Measurements from ENCODE around the gene RABGAP1L. TPM values are rescaled to one million over a fixed set of nuclear protein-coding genes. Genes with fewer than 3 reads are reported as not detected.
"Not testable (repeated sequence)": the region's sequence is repeated elsewhere in the genome, so short reads cannot be mapped to it uniquely, and the experiment has no call there.

Gene RABGAP1L
- total RNA-seq, 1 donor: 29.8 TPM

GRCh38 chr1:174221681-174222080 lies 62.4 kb downstream of the RABGAP1L start:
- H3K4me3 ChIP-seq (ENCODE audit: low read depth, low read length): no peak overlapping the region
- TF ChIP-seq CTCF (IDR thresholded peaks at IDR 0.05; ENCODE audit: insufficient read depth, low read depth, low read length): no peak
- DNase-seq (ENCODE audit: low read depth): no peak

- TF ChIP-seq CTCF (IDR thresholded peaks at IDR 0.05; ENCODE audit: insufficient read depth, low read depth, low read length): no peak
- peak; percentile 59 for DNase-seq (ENCODE audit: low read depth)
- no peak overlapping the region for H3K4me3 ChIP-seq (ENCODE audit: low read depth, low read length)
Measured at GRCh38 chr1:174222166-174222949, 63.0 kb downstream of the RABGAP1L start.

- no peak for DNase-seq (ENCODE audit: low read depth)
- no peak overlapping the region for H3K4me3 ChIP-seq (ENCODE audit: low read depth, low read length)
- TF ChIP-seq CTCF (IDR thresholded peaks at IDR 0.05; ENCODE audit: insufficient read depth, low read depth, low read length): no peak
Measured at GRCh38 chr1:174224641-174225040, 65.3 kb downstream of the RABGAP1L start.

GRCh38 chr1:174225499-174226204 lies 66.3 kb downstream of the RABGAP1L start:
- no peak overlapping the region for H3K4me3 ChIP-seq (ENCODE audit: low read depth, low read length)
- TF ChIP-seq CTCF (IDR thresholded peaks at IDR 0.05; ENCODE audit: insufficient read depth, low read depth, low read length): no peak
- DNase-seq (ENCODE audit: low read depth): no peak

GRCh38 chr1:174230399-174230798 lies 71.1 kb downstream of the RABGAP1L start:
- no peak for TF ChIP-seq CTCF (IDR thresholded peaks at IDR 0.05; ENCODE audit: insufficient read depth, low read depth, low read length)
- peak; percentile 56 for DNase-seq (ENCODE audit: low read depth)
- H3K4me3 ChIP-seq (ENCODE audit: low read depth, low read length): no peak overlapping the region

- H3K4me3 ChIP-seq (ENCODE audit: low read depth, low read length): no peak overlapping the region
- TF ChIP-seq CTCF (IDR thresholded peaks at IDR 0.05; ENCODE audit: insufficient read depth, low read depth, low read length): no peak
- no peak for DNase-seq (ENCODE audit: low read depth)
Measured at GRCh38 chr1:174232761-174233160, 73.4 kb downstream of the RABGAP1L start.

GRCh38 chr1:174238845-174239501 lies 79.7 kb downstream of the RABGAP1L start:
- peak overlapping the region; percentile 50 for H3K4me3 ChIP-seq (ENCODE audit: low read depth, low read length)
- not testable (repeated sequence) for DNase-seq (ENCODE audit: low read depth)
